Left lobe of liver (tissue), 2 donors: Measurements from ENCODE around the gene KAT14. TPM values are rescaled to one million over a fixed set of nuclear protein-coding genes. Genes with fewer than 3 reads are reported as not detected.
"Not testable (repeated sequence)": the region's sequence is repeated elsewhere in the genome, so short reads cannot be mapped to it uniquely, and the experiment has no call there.

Experiments used
- ATAC-seq: fragments of 200-7000 bp; cut with Tn5 transposase; one replicate; pipeline ENCODE4 v1.9.1; 2020; ENCODE audit warnings: mild to moderate bottlenecking, moderate library complexity
- DNase-seq: peaks from one replicate; pipeline ENCODE4 v3.0.0-alpha.2; 2020; ENCODE audit warnings: low spot score
- total RNA-seq: library from RNA; stranded (reverse); gene quantifications from one replicate; pipeline ENCODE4 v1.2.1, GENCODE V29; 2021
- donor health status: DM: no; HTN: no; CAD: no; lungs with moderate emphysema.
- donor health status: DM: no; HTN: yes; CAD: no.

The KAT14 gene
- total RNA-seq, 1 donor from 2014 or later = 8.3 TPM

- ATAC-seq (no peak), DNase-seq (no peak)
Measured at GRCh38 chr20:18156045-18156444, 18.4 kb downstream of the KAT14 start.

- ATAC-seq (no peak), DNase-seq (no peak)
Measured at GRCh38 chr20:18164356-18164755, 26.7 kb downstream of the KAT14 start.

GRCh38 chr20:18165553-18165952 is 27.9 kb downstream of the KAT14 start:
- ATAC-seq (no peak), DNase-seq (no peak)

- DNase-seq (no peak), ATAC-seq (no peak)
Measured at GRCh38 chr20:18166241-18166881, 28.7 kb downstream of the KAT14 start.

- ATAC-seq (no peak), DNase-seq (no peak)
Measured at GRCh38 chr20:18166950-18167349, 29.3 kb downstream of the KAT14 start.

- DNase-seq = no peak
- no peak for ATAC-seq
Measured at GRCh38 chr20:18172379-18172778, 34.7 kb downstream of the KAT14 start.

GRCh38 chr20:18174906-18175683 is 37.4 kb downstream of the KAT14 start:
- ATAC-seq (no peak), DNase-seq (no peak)

GRCh38 chr20:18176318-18176785 is 38.7 kb downstream of the KAT14 start:
- no peak for DNase-seq
- ATAC-seq = no peak

GRCh38 chr20:18180366-18180765 is 42.7 kb downstream of the KAT14 start:
- not testable (repeated sequence) for DNase-seq, ATAC-seq

- DNase-seq (no peak), ATAC-seq (no peak)
Measured at GRCh38 chr20:18180815-18181214, 43.2 kb downstream of the KAT14 start.

- ATAC-seq = no peak
- no peak for DNase-seq
Measured at GRCh38 chr20:18187020-18187419, 49.4 kb downstream of the KAT14 start.

GRCh38 chr20:18188434-18188833 is 50.8 kb downstream of the KAT14 start:
- DNase-seq = no peak
- no peak for ATAC-seq

GRCh38 chr20:18190338-18191233 is 52.9 kb downstream of the KAT14 start:
- ATAC-seq = no peak

GRCh38 chr20:18191306-18191705 is 53.6 kb downstream of the KAT14 start:
- no peak for DNase-seq
- ATAC-seq = peak; percentile 51

More at GRCh38 chr20:18190338-18191233, 52.9 kb downstream of the KAT14 start:
- DNase-seq = no peak

- not testable (repeated sequence) for ATAC-seq, DNase-seq
Measured at GRCh38 chr20:18194461-18194860, 56.8 kb downstream of the KAT14 start.

- DNase-seq = no peak
- ATAC-seq = no peak
Measured at GRCh38 chr20:18195931-18196330, 58.3 kb downstream of the KAT14 start.

- no peak for DNase-seq
- no peak for ATAC-seq
Measured at GRCh38 chr20:18197382-18198070, 59.9 kb downstream of the KAT14 start.

- DNase-seq = no peak
- ATAC-seq = no peak
Measured at GRCh38 chr20:18202966-18203365, 65.3 kb downstream of the KAT14 start.

- DNase-seq, ATAC-seq: not testable (repeated sequence)
Measured at GRCh38 chr20:18203700-18204099, 66.0 kb downstream of the KAT14 start.

- no peak for DNase-seq
- ATAC-seq = no peak
Measured at GRCh38 chr20:18213002-18213401, 75.3 kb downstream of the KAT14 start.

GRCh38 chr20:18215566-18215965 is 77.9 kb downstream of the KAT14 start:
- DNase-seq (no peak), ATAC-seq (no peak)
